HG02623 (cell line): Measurements from ENCODE around the gene TBC1D4.
A peak's percentile ranks its signal among the peaks of the same experiment; 100 is the strongest.

Experiments used
- ATAC-seq: cut with Tn5 transposase; IDR thresholded peaks from one replicate; pipeline ENCODE4 v1.9.1; 2021; ENCODE audit warnings: moderate library complexity; ENCODE audit not compliant: unreplicated experiment

TBC1D4 gene

GRCh38 chr13:75482070-75482819 is at the start of gene TBC1D4:
Gene TBC1D4, minus strand, starts transcription at chr13:75482169. Its CDS starts 402 bp downstream, at chr13:75481767.
- peak; percentile 69 for ATAC-seq

- no peak for ATAC-seq
Observed at GRCh38 chr13:75530549-75530961, 48.6 kb upstream of the TBC1D4 start.

GRCh38 chr13:75521956-75522355 is 40.0 kb upstream of the TBC1D4 start:
- ATAC-seq: no peak

- ATAC-seq: no peak
Observed at GRCh38 chr13:75518439-75519088, 36.6 kb upstream of the TBC1D4 start.

GRCh38 chr13:75514080-75514995 is 32.4 kb upstream of the TBC1D4 start:
- no peak for ATAC-seq

GRCh38 chr13:75513271-75513670 is 31.3 kb upstream of the TBC1D4 start:
- ATAC-seq: no peak

GRCh38 chr13:75512253-75512652 is 30.3 kb upstream of the TBC1D4 start:
- peak; percentile 87 for ATAC-seq

- no peak for ATAC-seq
Observed at GRCh38 chr13:75511051-75511625, 29.2 kb upstream of the TBC1D4 start.

GRCh38 chr13:75508002-75508548 is 26.1 kb upstream of the TBC1D4 start:
- no peak for ATAC-seq

GRCh38 chr13:75507027-75508001 is 25.3 kb upstream of the TBC1D4 start:
- peak; percentile 32 for ATAC-seq

- no peak for ATAC-seq
Observed at GRCh38 chr13:75506018-75506417, 24.0 kb upstream of the TBC1D4 start.

- no peak for ATAC-seq
Observed at GRCh38 chr13:75505327-75505726, 23.4 kb upstream of the TBC1D4 start.

- ATAC-seq: no peak
Observed at GRCh38 chr13:75495938-75496337, 14.0 kb upstream of the TBC1D4 start.

- no peak for ATAC-seq
Observed at GRCh38 chr13:75494491-75494890, 12.5 kb upstream of the TBC1D4 start.

GRCh38 chr13:75493156-75493555 is 11.2 kb upstream of the TBC1D4 start:
- no peak for ATAC-seq

GRCh38 chr13:75492389-75492788 is 10.4 kb upstream of the TBC1D4 start:
- ATAC-seq: no peak

GRCh38 chr13:75491376-75491775 is 9.4 kb upstream of the TBC1D4 start:
- ATAC-seq: no peak

- ATAC-seq: peak; percentile 89
Observed at GRCh38 chr13:75489502-75490263, 7.7 kb upstream of the TBC1D4 start.
